HUES48 (cell line): Measurements from ENCODE around the gene CLTCL1.

Experiments
- H3K27ac ChIP-seq: one replicate; pipeline ENCODE4 v1.7.0; 2013; ENCODE audit warnings: low read depth, low read length, inconsistent platforms
- H3K27me3 ChIP-seq: 2 replicates; pipeline ENCODE4 v1.6.1; 2013; ENCODE audit warnings: mild to moderate bottlenecking, low read length; ENCODE audit not compliant: control insufficient read depth, insufficient read depth
- H3K36me3 ChIP-seq: 2 replicates; pipeline ENCODE4 v1.6.1; 2013; ENCODE audit warnings: low read length; ENCODE audit not compliant: control insufficient read depth, insufficient read depth
- H3K4me1 ChIP-seq: 2 replicates; pipeline ENCODE4 v1.6.1; 2013; ENCODE audit warnings: mild to moderate bottlenecking, low read length; ENCODE audit not compliant: control insufficient read depth, insufficient read depth
- H3K4me3 ChIP-seq: 2 replicates; pipeline ENCODE4 v1.5.1; 2013; ENCODE audit warnings: mild to moderate bottlenecking, low read depth, low read length
- H3K9ac ChIP-seq: 2 replicates; pipeline ENCODE4 v1.6.1; 2013; ENCODE audit warnings: mild to moderate bottlenecking, low read depth, low read length, moderate library complexity
- H3K9me3 ChIP-seq: 2 replicates; pipeline ENCODE4 v1.6.1; 2013; ENCODE audit warnings: low read length; ENCODE audit not compliant: control insufficient read depth, insufficient read depth

The CLTCL1 gene

DNA sequence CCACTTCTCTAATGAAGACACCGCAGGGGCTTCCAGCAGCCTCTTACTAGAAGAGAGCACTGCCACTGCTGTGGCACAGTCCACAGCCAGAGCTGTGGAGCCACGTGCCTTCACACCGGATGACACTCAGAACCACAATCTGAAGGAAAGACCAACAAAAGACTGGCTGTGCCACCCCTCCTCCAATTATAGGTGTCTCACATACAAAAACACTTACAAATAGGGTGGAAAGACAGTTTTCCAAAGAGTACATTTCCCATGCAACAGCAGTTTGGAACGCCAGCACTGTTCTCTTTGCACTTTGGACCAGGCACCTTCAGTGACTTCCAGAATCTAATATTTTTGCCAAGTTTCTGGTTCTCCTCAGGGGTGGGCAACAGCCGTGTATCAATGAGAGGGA is 74.9 kb downstream of the CLTCL1 start:
- Histone ChIP-seq H3K4me1 (peaks cover 25% of the 10 kb centered on the region), H3K36me3 (peaks cover 32% of the 10 kb centered on the region), H3K27ac (no peak overlapping the region), H3K9me3 (no peaks in the 10 kb centered on the region), H3K4me3 (no peak overlapping the region), H3K27me3 (no peaks in the 10 kb centered on the region), H3K9ac (no peak overlapping the region)

DNA sequence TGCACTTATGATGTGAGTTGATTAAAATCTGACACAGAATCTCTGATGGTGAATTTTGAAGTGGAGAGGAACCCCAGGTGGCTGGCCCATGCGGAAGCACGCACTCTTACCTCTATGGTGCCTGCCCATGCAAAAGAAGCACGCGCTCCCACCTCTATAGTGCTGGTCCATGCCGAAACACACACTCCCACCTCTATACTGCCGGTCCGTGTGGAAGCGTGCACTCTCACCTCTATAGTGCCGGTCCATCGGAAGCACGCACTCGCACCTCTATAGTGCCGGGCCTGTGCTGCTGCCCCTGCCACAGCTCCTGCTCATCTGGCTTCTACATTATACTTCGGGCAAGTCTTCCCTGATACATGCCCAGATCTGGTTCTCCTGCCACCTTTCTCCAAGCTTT is 76.2 kb downstream of the CLTCL1 start:
- H3K36me3 ChIP-seq: peaks cover 24% of the 10 kb centered on the region
- H3K27me3 ChIP-seq: no peaks in the 10 kb centered on the region
- no peak overlapping the region for H3K4me3 ChIP-seq
- H3K27ac ChIP-seq: no peak overlapping the region
- peaks cover 25% of the 10 kb centered on the region for H3K4me1 ChIP-seq
- no peak overlapping the region for H3K9ac ChIP-seq
- H3K9me3 ChIP-seq: no peaks in the 10 kb centered on the region

DNA sequence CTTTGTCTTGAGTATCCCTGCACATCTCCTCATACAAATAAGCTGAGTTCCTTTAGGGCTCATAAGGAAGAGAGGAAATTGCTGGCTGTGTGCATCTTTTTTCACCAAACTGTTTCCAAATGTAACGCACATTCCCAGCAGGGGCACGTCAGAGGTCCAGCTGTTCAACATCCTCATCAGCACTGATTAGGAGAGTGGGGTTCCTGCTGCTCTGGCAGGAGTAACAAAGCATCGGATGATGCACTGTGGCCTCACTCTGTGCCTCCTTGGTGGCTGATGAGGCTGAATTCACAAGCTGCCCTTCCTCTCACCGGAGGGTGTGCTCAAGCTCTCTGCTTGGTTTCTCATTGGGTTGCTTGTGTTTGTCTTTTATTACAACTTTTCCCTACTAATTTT is 77.4 kb downstream of the CLTCL1 start:
- peak overlapping the region; percentile 67 for H3K27ac ChIP-seq
- H3K4me1 ChIP-seq: peaks cover 25% of the 10 kb centered on the region
- peaks cover 28% of the 10 kb centered on the region for H3K36me3 ChIP-seq
- H3K9me3 ChIP-seq: no peaks in the 10 kb centered on the region
- H3K4me3 ChIP-seq: 0 out of 2 replicates have a peak overlapping the region, but pooled peaks have one; percentile 21
- H3K27me3 ChIP-seq: no peaks in the 10 kb centered on the region
- H3K9ac ChIP-seq: no peak overlapping the region

DNA sequence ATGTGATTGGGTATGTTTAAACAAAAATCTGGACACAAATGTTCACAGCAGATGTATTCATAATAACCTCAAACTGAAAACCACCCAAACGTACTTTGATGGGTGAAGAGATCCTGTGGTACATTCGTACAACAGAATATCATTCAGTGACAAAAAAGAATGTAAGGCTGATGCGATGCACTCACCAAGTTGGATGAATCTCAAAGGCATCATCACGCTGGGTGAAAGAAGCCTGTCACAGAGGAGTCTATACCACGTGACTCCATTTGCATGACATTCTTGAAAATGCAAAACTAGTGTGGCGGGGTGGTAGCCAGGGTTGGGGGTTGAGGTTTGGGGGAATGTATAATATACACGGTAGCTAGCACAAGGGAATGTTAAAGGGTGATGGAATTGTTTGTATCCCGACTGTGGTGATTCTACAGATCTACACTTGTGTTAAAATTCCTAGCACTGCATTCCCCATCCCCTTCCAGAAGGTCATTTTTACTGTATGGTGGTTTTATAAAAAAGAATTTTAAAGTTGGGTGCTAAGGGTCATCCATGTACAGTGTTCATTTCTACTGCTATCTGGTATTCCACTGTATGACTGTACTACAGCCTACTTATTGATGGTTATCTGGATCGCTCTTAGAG is 78.0 kb downstream of the CLTCL1 start:
- Histone ChIP-seq H3K27me3 (no peaks in the 10 kb centered on the region), H3K9me3 (no peaks in the 10 kb centered on the region), H3K27ac (peak overlapping the region; percentile 67), H3K9ac (no peak overlapping the region), H3K4me3 (0 out of 2 replicates have a peak overlapping the region, but pooled peaks have one; percentile 21), H3K36me3 (peaks cover 33% of the 10 kb centered on the region), H3K4me1 (peaks cover 25% of the 10 kb centered on the region)

DNA sequence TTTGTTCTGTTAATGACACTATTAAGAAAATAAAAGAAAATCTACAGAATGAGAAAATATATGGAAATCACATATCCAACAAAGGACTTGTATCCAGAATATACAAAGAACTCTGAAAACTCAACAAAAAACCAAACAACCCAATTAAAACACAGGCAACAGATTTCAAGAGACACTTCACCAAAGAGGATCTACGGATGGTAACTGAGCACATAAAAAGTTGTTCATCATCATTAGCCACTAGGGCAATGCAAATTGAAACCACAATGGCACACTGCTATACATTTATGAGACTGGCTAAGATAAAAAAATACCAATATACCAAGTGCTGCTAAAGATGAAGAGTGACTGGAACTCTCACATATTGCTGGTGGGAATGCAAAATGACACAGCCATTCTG is 78.5 kb downstream of the CLTCL1 start:
- Histone ChIP-seq H3K27ac (peak overlapping the region; percentile 67), H3K9me3 (no peaks in the 10 kb centered on the region), H3K36me3 (peaks cover 38% of the 10 kb centered on the region), H3K9ac (no peak overlapping the region), H3K4me3 (0 out of 2 replicates have a peak overlapping the region, but pooled peaks have one; percentile 21), H3K4me1 (peaks cover 19% of the 10 kb centered on the region), H3K27me3 (no peaks in the 10 kb centered on the region)

DNA sequence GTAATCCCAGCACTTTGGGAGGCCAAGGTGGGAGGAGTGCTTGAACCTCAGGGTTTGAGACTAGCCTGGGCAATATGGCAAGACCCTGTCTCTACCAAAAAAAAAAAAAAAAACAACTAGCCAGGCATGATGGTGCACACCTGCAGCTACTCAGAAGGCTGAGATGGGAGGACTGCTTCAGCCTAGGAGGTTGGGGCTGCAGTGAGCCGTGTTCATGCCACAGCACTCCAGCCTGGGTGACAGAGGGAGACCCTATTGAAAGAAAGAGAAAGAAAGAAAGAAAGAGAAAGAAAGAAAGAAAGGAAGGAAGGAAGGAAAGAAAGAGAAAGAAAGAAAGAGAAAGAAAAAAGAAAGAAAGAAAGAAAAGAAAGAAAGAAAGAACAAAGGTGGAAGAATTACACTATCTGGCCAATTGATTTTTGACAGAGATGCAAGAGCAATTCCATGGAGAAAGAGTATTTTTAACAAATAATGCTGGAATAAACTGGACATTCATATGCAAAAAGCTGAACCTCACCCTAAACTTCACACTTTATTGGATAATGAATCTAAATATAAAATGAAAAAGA is 79.1 kb downstream of the CLTCL1 start:
- Histone ChIP-seq H3K36me3 (peaks cover 38% of the 10 kb centered on the region), H3K27ac (no peak overlapping the region), H3K9ac (no peak overlapping the region), H3K9me3 (no peaks in the 10 kb centered on the region), H3K4me3 (no peak overlapping the region), H3K4me1 (peaks cover 16% of the 10 kb centered on the region), H3K27me3 (no peaks in the 10 kb centered on the region)

DNA sequence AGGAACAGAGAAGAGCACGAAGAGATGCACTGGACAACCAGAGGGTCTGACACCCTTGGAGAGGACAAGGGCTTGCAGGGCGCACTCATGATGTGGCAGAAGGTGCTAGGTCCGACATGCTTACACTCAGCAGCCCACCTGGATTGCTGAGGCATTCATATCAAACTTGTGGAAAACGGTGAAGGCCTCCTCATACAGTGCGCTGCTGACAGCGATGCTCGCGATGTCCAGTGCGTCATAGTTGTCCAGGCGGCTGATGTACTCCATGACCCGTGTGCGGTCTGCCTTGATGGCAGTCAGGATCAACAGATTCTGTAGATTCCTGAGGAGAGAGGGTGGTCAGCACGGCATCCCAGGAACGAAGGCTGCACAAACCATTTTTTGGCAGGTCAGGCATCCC is 81.3 kb downstream of the CLTCL1 start:
- Histone ChIP-seq H3K9ac (no peak overlapping the region), H3K4me1 (peaks cover 16% of the 10 kb centered on the region), H3K36me3 (peaks cover 34% of the 10 kb centered on the region), H3K27me3 (no peaks in the 10 kb centered on the region), H3K27ac (no peak overlapping the region), H3K4me3 (no peak overlapping the region), H3K9me3 (no peaks in the 10 kb centered on the region)

DNA sequence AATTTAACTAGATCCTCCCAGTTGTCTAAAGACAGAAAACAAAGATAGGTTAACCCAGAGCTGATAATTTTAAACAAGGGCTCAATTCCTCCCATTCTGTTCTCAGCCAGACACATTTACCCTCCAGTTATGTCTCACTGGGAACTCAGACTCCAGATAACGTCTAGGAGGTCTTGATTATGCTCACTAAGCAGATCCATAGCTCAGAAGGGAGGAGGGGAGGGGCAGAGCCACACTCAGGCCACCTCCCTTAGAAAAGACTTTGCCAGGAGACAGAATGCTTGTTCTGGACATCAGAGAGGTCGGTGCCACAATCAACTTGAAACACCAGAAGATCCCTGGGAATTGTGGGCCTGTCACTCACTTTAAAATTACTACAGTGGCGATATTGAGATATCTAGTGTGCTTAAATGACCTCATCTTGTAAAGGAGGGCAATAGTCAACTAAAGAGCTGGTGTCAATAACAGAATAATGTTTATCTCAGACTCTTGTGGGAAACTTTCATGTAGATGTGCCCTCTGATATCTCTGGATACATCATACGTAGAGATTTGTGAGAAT is 83.2 kb downstream of the CLTCL1 start:
- Histone ChIP-seq H3K9ac (no peak overlapping the region), H3K36me3 (peaks cover 29% of the 10 kb centered on the region), H3K27me3 (no peaks in the 10 kb centered on the region), H3K4me1 (peaks cover 5% of the 10 kb centered on the region; the same call in 1 of the 2 replicates), H3K9me3 (no peaks in the 10 kb centered on the region), H3K4me3 (no peak overlapping the region), H3K27ac (no peak overlapping the region)

DNA sequence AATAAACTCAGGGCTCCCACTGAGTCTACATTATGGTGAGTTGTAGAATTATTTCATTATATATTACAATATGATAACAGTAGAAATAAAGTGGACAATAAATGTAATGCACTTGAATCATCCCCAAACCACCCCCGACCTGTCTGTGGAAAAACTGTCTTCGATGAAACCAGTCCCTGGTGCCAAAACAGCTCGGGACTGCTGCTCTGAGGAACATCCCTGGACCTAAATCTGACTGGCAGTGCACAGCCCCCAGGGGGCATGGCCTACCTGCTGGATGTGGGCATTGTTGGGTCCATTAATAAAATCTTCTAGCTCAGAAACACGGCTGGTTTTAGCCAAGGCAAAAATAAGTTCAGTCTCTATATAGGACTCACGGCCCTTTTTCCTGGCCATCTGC is 83.6 kb downstream of the CLTCL1 start:
- Histone ChIP-seq H3K4me3 (no peak overlapping the region), H3K27me3 (no peaks in the 10 kb centered on the region), H3K4me1 (peaks cover under 1% of the 10 kb centered on the region; the same call in 1 of the 2 replicates), H3K27ac (no peak overlapping the region), H3K9ac (no peak overlapping the region), H3K9me3 (no peaks in the 10 kb centered on the region), H3K36me3 (peaks cover 29% of the 10 kb centered on the region)

DNA sequence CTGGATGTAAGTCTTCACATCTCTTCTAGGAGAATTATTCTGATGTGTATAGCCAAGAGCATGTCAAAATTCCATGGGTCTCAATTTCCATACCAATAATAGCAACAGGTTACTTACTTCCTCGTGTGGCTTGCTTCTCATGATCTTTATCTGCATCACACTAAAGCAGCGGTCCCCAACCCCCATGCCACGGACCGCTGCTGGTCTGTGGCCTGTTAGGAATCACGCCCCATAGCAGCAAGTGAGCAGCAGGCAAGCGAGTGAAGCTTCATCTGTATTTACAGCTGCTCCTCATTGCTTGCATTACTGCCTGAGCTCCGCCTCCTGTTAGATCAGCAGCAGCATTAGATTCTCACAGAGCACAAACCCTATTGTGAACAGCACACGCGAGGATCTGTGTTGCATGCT is 84.1 kb downstream of the CLTCL1 start:
- Histone ChIP-seq H3K4me3 (no peak overlapping the region), H3K27me3 (no peaks in the 10 kb centered on the region), H3K9me3 (no peaks in the 10 kb centered on the region), H3K27ac (no peak overlapping the region), H3K4me1 (no peaks in the 10 kb centered on the region), H3K36me3 (peaks cover 29% of the 10 kb centered on the region), H3K9ac (no peak overlapping the region)

DNA sequence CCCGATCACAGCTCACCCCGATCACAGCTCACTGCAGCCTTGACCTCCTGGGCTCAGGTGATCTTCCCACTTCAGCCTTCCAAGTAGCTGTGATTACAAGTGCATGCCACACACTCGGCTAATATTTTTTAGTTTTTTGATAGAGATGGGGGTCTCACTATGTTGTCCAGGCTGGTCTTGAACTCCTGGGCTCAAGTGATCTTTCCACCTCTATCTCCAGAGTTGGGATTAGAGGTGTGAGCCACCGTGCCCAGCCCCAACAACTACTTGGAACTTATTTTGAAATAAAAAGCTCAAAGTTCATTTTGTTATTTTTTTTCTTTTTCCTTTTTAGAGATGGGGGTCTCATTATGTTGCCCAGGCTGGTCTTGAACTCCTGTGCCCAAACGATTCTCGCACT is 85.2 kb downstream of the CLTCL1 start:
- no peak overlapping the region for H3K27ac ChIP-seq
- no peaks in the 10 kb centered on the region for H3K27me3 ChIP-seq

More for the DNA sequence above, 85.2 kb downstream of the CLTCL1 start:
- Histone ChIP-seq H3K9me3 (no peaks in the 10 kb centered on the region), H3K36me3 (peaks cover 29% of the 10 kb centered on the region), H3K4me3 (no peak overlapping the region), H3K4me1 (no peaks in the 10 kb centered on the region), H3K9ac (no peak overlapping the region)
